Erythroblast (primary cell): ENCODE measurements around the gene PHRF1.

Experiments used
- GATA1 ChIP-seq: IDR thresholded peaks from 2 replicates; pipeline ENCODE4 v1.6.1; 2011; ENCODE audit warnings: low read depth, mild to moderate bottlenecking, control low read depth, low read length, moderate library complexity
- POLR2A ChIP-seq: IDR thresholded peaks from 2 replicates; pipeline ENCODE4 v1.6.1; 2011; ENCODE audit warnings: mild to moderate bottlenecking, low read length

- TF ChIP-seq POLR2A (no peak), GATA1 (no peak)
Observed at GRCh38 chr11:576811-577610, 741 bp downstream of the PHRF1 start.
